Measurements from ENCODE around the gene SGSH.
"Not testable (repeated sequence)": the region's sequence is repeated elsewhere in the genome, so short reads cannot be mapped to it uniquely, and the experiment has no call there.

The SGSH gene

GRCh38 chr17:80246726-80247125 lies 26.6 kb upstream of the SGSH start:
- DNase-seq (ENCODE audit: low read depth, low spot score) = no peak
- TF ChIP-seq CTCF (IDR thresholded peaks at IDR 0.05; ENCODE audit: low read depth, low read length) = no peak
- no peak overlapping the region for H3K4me3 ChIP-seq (ENCODE audit: low read depth, low read length)
- in situ Hi-C loops (cut with HindIII; ENCODE audit: low sequenced_read_pairs) = no loop called here

- no peak for TF ChIP-seq CTCF (IDR thresholded peaks at IDR 0.05; ENCODE audit: low read depth, low read length)
- in situ Hi-C loops (cut with HindIII; ENCODE audit: low sequenced_read_pairs) = no loop called here
- DNase-seq (ENCODE audit: low read depth, low spot score) = no peak
- no peak overlapping the region for H3K4me3 ChIP-seq (ENCODE audit: low read depth, low read length)
Measured at GRCh38 chr17:80246266-80246681, 26.1 kb upstream of the SGSH start.

GRCh38 chr17:80245566-80246265 lies 25.6 kb upstream of the SGSH start:
- H3K4me3 ChIP-seq (ENCODE audit: low read depth, low read length) = no peak overlapping the region
- no peak for DNase-seq (ENCODE audit: low read depth, low spot score)
- TF ChIP-seq CTCF (IDR thresholded peaks at IDR 0.05; ENCODE audit: low read depth, low read length) = no peak
- in situ Hi-C loops (cut with HindIII; ENCODE audit: low sequenced_read_pairs) = no loop called here

GRCh38 chr17:80244871-80245509 lies 24.9 kb upstream of the SGSH start:
- H3K4me3 ChIP-seq (ENCODE audit: low read depth, low read length) = no peak overlapping the region
- in situ Hi-C loops (cut with HindIII; ENCODE audit: low sequenced_read_pairs) = no loop called here
- no peak for TF ChIP-seq CTCF (IDR thresholded peaks at IDR 0.05; ENCODE audit: low read depth, low read length)
- no peak for DNase-seq (ENCODE audit: low read depth, low spot score)

- H3K4me3 ChIP-seq (ENCODE audit: low read depth, low read length); in situ Hi-C loops (cut with HindIII; ENCODE audit: low sequenced_read_pairs); DNase-seq (ENCODE audit: low read depth, low spot score): not testable (repeated sequence)
Measured at GRCh38 chr17:80244448-80244847, 24.3 kb upstream of the SGSH start.

GRCh38 chr17:80243526-80244433 lies 23.6 kb upstream of the SGSH start:
- DNase-seq (ENCODE audit: low read depth, low spot score) = no peak
- in situ Hi-C loops (cut with HindIII; ENCODE audit: low sequenced_read_pairs) = no loop called here
- H3K4me3 ChIP-seq (ENCODE audit: low read depth, low read length) = no peak overlapping the region
- no peak for TF ChIP-seq CTCF (IDR thresholded peaks at IDR 0.05; ENCODE audit: low read depth, low read length)

All from astrocyte of the spinal cord (primary cell).